Raji (cell line): ENCODE measurements around the gene PEX14.

Experiments used
- POLR2A ChIP-seq: IDR thresholded peaks from 2 replicates; pipeline ENCODE4 v1.6.1; 2011; ENCODE audit warnings: low read depth, low read length, control low read depth; ENCODE audit not compliant: insufficient read depth

PEX14 gene

DNA sequence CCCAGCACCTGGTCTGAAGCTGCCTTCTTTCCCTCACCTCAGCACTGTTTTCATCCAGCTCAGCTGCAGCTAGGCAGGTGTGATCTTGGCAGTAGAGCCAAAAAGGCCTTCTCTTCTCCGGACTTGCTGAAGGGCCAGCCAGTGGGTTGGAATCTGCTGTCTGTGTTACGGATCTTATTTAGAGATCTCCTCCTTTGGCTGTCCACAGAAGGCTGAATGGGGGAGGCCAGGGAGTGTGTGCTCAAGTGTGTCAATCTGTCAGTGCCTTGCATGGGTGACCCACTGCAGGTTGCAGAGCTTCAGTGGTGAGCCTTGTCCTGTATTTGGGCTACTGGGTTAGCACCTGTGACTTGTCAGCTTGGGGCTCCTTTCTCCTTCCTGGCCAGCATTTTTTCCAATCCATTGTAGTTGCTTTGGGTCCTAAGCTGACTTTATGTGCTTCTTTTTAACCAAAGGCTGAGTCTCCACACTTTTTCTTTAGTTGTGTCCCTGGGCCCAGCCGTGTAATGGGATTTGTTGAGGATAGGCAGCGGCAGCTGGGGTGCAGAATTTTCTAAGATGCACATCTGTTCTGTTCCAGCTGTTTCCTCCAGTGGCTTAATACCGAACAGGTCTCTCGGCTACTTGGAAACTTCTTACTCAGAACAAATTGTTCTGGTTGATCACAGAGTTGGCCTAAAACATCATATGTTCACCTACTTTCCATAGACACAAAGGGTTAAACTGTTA is 126.8 kb downstream of the PEX14 start:
- no peak for TF ChIP-seq POLR2A

DNA sequence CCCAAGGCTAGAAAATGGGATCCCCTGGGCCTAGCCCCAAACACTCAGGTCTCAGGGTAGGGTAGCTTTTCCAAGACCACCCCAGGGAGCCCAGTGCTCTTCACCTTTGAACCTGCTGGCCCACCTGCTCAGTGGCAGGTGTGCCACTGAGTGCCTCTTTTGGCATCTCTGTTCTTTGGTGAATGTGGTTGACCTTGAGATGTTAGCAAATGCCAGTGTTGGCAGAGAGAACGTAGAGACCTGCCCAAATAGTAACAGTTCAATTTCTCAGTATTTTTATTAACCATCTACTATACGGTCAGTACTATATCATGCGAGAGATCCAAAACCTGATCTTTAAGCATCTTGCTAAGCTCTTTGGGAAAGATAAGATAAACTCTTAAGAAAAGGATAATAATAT is 128.2 kb downstream of the PEX14 start:
- TF ChIP-seq POLR2A, result no peak

DNA sequence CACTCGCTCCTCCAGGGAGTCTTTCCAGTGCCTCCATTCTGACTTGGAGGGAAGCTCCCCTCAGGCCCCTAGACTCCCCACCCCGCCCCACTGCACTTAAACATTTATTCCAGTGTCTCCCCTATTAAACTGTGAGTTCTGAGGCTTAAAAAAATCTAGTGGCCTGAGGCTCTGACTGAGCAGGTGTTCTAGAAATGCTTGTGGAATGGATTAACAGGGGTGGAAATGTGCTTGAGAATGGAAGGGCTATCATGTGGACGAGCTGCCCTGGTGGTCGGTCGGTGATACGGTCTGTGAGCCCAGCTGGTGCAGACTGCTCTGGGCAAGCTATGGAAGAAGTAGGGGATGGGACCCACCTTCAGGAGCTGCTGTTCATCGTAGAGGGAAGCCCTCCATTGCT is 130.2 kb downstream of the PEX14 start:
- no peak for TF ChIP-seq POLR2A

DNA sequence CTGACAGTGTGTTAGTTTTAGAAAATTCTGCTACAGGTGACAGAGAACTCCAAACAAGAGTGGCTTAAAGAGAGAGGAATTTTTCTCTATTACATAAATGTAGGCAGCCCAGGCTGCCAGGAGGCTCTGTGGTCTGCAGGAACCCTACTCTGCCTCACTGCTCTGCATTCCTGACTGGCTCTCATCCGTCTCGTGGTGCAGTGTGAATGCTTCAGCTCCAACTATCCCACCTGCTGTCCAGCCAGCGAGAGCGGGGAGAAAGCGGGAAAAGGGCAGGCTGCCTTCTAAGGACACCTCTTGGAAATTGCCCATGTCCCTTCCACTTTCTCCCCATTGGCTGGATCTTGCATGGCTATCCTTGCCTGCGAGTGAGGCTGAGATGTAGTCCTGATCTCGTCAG is 131.3 kb downstream of the PEX14 start:
- TF ChIP-seq POLR2A, result no peak

DNA sequence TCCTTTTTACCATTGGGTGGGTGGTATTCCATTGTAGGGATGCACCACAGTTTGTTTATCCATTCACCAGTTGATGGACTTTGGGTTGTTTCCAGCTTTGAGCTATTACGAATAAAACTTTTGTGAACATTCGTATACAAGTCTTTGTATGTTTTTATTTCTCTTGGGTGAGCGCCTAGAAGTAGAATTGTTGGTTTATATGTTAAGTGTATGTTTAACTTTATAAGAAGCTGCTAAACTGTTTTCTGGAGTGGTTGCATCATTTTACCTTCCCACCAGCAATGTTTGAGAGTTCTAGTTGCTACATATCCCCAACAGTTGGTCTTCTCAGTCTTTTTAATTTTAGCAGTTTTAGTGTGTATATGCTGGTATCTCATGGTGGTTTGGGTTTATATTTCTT is 132.5 kb downstream of the PEX14 start:
- no peak for TF ChIP-seq POLR2A

DNA sequence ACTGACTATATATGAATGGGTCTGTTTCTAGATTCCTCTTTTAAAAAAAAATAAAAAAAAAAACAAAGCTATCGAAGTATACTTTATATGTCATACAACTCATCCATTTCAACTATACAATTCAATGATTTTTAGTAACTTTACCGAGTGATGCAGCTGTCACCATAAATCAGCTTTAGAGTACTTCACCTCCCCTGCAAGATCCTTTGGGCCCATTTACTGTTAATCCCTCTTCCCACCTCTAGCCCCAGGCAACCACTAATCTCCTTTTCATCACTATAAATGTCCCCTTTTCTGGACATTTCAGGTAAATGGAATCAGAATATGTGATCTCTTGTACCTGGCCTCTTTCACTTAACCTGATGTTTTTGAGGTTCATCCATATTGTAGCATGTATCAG is 133.9 kb downstream of the PEX14 start:
- TF ChIP-seq POLR2A, result no peak

DNA sequence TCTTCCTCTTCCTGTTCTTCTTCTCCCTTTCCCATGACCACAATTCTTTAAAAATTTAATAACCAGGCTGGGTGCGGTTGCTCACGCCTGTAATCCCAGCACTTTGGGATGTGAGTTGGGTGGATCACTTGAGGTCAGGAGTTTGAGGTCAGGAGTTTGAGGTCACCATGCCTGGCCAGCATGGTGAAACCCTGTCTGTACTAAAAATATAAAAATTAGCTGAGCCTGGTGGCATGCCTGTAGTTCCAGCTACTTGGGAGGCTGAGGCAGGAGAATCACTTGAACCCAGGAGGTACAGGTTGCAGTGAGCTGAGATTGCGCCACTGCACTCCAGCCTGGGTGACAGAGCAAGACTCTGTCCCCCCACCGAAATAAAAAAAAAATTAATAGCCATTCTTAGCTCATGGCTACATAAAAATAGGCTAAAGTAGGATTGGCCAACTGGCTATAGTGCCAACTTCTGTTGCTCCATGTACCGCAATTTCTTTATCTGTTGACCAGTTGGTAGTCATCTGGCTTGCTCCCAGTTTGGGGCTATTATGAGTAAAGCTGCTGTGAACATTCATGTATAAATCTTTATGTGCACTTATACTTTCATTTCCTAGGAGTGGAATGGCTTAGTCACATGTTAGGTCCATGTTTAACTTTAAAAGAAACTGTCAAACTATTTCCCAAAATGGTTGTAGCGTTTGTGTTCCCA is 136.3 kb downstream of the PEX14 start:
- no peak for TF ChIP-seq POLR2A

DNA sequence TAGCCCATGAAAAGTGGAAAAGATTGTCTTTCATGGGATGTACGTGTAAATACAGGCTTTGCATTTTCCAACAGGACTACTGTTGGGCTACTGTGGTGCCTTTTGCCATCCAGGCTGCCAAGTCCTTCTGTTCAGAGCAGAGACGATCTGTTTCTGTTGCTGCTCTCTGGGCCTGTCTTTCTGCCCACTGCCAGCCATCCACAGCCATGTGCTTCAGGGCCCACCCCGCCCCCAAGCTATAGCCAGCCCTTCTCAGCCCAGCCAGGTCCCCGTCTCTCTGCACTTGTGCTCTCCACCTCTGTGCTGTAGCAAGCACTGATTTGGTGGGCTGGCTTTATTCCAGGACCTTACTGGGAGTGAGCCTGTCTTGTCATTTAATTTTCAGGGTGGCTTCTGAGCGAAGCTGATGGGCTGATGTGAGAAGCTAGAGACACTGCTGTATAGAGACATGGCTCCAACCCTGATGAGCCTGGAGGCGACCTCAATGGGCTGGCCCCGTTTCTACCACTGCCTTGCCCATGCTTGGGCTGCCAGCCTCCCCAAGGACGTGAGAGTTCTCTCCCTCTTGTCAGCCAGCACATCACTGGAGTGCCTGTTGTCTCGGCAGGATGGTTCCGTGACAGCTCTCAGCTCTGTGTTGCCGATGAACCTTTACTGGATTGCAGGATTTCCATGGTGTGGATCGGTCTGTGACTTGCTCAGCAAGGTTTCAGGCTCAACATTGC is 137.8 kb downstream of the PEX14 start:
- TF ChIP-seq POLR2A, result no peak

DNA sequence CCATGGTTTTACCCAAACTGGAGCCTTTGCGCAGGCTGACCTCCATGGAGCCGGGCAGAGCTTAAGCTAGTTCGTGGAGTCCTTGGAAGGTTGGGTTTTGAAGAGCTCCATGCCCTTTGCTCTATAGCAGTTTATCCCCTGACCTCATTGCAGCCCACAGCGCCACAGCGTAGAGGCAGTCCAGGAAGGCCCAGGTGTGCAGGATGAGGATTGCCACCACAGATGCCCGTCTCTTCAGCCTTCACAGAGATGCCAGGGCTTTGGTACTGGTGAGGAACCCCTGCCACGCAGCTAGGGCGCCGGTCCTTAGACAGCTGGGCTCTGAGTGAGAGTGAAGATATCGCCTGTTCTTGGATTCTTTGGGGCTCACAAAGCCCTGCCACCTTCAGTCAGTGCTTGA is 138.6 kb downstream of the PEX14 start:
- TF ChIP-seq POLR2A, result no peak

DNA sequence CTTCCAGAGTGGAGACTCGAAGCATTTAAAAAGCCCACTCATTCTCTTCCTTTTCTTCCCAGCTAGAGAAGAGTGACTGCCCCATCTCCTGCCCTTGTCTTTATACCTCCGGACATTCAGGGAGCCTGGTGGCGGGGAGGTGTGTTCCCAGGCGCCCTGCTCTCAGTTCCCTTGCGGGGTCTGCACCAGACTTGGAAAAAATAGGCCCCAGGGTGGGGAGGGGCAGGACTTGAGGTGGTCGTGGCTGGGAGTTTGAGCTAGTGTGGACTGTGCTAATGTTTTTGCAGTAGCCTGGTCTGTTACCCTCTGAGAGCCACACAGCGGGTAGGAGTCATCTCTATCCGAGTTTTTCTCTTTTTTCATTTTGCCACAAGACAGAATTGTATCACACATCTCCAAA is 139.1 kb downstream of the PEX14 start:
- no peak for TF ChIP-seq POLR2A

DNA sequence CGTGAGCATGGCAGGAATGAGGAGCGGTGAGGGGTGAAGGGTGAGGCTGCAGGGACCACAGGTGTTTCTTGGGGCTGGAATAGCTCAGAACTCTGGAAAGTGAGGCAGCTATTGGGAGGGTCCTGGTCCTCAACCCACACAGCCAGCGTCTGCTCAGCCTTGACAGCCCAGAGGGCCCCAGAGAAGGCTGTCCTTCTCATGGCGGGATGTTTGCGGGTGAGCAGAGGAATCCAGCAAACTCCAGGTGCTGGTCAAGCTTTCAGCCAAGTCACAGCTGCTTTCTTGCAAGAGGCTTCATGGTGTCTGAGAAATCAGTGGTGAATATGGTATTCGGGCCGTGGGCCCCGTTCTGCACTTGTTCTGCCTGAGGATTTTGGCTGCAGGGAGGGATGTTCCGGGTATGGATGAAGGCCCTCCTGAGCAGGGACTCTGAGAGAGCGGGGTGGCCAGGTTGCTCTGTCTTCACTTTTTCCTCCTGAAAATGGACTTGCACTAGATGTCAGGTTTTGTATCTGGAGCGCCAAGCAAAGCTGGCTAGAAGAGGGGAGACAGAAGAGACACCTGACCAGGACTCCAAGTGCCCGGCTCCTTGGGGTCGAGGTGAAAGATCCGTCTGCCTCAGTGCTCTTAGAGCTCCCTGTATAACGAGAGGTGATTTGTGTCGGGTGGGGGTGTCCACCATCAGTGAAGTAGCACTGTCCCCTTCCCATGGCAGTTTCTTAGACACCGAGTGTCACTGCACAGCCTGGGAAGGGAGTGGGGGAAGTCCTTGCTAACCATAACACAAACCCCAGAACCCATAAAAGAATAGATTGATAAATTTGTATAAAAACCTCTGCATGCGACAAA is 139.9 kb downstream of the PEX14 start:
- no peak for TF ChIP-seq POLR2A

DNA sequence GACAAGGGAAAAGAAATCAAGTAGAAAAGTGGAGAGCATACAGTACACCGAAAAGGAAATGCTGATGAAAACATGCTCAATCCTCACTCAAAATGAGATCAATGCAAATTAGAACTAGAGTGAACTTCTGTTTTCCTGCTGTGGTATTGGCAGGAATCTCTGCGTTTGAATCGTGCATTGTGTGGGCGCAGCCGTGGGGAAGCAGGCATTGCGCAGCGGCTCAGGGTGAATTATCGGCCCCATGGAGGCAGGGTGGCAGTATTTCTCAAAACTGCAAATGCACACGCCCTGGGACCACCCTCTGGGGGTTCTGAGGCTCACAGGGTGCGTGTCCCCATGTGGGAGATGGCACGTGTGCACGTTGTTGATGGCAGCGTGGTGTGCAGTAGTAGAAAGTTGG is 140.6 kb downstream of the PEX14 start:
- no peak for TF ChIP-seq POLR2A

DNA sequence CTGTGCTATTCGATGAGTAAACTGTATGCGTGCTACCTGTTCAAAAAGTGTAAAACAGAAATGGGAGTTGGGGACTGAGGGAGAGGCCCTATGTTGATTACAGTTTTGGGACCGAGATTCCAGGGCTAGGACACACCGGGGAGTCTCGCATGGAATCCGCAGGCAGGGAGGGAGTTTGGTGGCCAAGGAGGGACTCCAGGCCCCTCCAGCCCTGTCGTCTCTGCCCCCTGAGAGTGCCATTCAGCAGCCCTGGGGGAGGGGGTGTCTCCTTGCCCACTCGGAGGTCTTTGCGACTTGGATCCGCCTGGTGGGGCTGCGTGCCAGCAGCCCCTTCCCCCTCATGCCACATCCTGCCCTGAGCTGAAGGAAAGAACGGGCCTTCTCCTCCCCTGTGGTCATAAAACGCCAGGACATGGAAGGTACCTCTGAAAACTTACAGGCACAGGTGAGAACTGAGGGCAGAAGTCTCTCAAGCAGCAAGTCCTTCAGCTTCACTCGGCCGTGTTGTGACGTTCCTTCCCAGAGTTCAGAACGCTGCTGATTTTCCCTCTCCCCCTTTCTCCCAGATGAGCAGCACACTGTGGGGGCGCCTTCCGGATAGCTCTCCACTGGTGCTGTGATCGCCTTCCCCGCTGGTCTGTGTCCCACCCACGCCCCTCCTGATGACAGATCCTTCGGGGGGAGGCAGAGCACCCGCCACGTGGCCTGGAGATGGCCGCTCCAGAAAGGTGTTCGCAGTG is 141.4 kb downstream of the PEX14 start:
- no peak for TF ChIP-seq POLR2A

DNA sequence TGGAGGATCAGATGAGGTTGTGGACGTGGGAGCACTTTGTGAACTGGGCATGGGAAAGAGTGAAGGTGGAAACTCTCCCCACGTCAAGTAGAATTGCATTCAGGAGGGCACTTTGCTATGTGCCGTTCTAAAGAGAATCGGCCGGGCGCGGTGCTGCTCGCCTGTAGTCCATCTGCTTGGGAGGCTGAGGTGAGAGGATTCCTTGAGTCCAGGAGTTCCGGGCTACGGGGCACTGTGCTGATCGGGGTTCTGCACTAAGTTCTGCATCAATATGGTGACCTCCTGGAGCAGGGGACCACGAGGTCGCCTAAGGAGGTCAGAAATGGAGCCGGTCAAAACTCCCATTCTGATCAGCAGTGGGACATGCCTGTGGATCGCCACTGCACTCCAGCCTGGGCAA is 141.9 kb downstream of the PEX14 start:
- no peak for TF ChIP-seq POLR2A

DNA sequence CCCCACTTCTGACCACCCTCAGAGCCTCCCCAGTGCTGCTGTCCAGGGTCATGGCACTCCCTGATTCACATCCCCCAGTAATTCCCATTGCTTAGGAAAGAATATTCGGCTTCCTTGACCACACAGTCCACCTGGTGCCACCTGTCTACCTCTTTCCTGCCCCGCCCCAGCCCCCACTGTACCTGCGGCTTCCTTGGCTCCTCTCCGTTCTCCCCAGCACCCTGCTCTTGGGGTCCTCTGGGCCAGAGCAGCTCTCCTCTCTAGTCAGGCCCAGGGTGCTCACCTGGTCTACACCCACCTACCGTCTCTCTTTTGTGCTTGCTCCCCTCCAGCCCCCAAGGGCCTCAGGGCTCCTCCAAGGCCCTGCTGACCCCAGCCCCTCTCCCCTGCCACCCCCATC is 142.6 kb downstream of the PEX14 start:
- no peak for TF ChIP-seq POLR2A
